ENCODE data around the gene GRK2. TPM values are rescaled to one million over a fixed set of nuclear protein-coding genes. Genes with fewer than 3 reads are reported as not detected.

Gene GRK2
- total and polyA plus RNA-seq, 2 of the 8 experiments (the other 6 are each of a cell fraction or from before 2014, with no cell fraction given), result 47.3 to 49.7 TPM

GRCh38 chr11:67261640-67261945 is 4.7 kb upstream of the GRK2 start:
- H2AK5ac ChIP-seq (ENCODE audit: low read depth, low read length), result no peak overlapping the region
- H3K4me2 ChIP-seq (ENCODE audit: insufficient read depth in 1 of 2, low read depth in 2 of 2, low read length in 2 of 2), result peak overlapping the region; percentile 91 to 97
- H2AFZ ChIP-seq (ENCODE audit: low read length), result no peak overlapping the region
- H4K91ac ChIP-seq (replicated peaks; ENCODE audit: insufficient read length, low read length), result no peak overlapping the region
- no peak overlapping the region for H2BK5ac ChIP-seq (ENCODE audit: low read depth, low read length)
- CTCF ChIA-PET (ENCODE audit: partially characterized antibody), result interaction anchor here (0.8 to 13.0 kb wide), 40 partner anchors 9 to 1038 kb away, joined by 3 to 186 read pairs (median 4); partner anchors contain the start of genes ANKRD13D, CLCF1, POLD4 and PPP1CA
- peaks cover 0 to 3% of the 10 kb centered on the region in 2 experiments for H4K20me1 ChIP-seq (replicated peaks in 1 of 2; ENCODE audit: control insufficient read depth in 1 of 2, insufficient read depth in 2 of 2, low read length in 2 of 2)
- H3K36me3 ChIP-seq (ENCODE audit: control insufficient read depth in 2 of 4, insufficient read depth in 4 of 4, low read length in 3 of 4), result peaks cover under 1 to 6% (median 3%) of the 10 kb centered on the region in 4 experiments; a peak in 6 of 8 replicates
- no peaks in the 10 kb centered on the region for H3K79me1 ChIP-seq (ENCODE audit: low read depth, low read length)
- H3K56ac ChIP-seq (replicated peaks; ENCODE audit: insufficient read length, low read depth, low read length), result no peak overlapping the region
- no peak overlapping the region for H3K9ac ChIP-seq (replicated peaks in 1 of 4; ENCODE audit: extremely low read depth in 1 of 4, low read depth in 3 of 4, low read length in 3 of 4)
- WGBS, 2 experiments (ENCODE audit: extremely low coverage in 1 of 2, insufficient coverage in 1 of 2, insufficient read length in 1 of 2, insufficient replicate concordance in 2 of 2, low coverage in 1 of 2, low lambda C conversion rate in 2 of 2, missing lambda C conversion rate in 1 of 2), result 16% methylated on average over 11 of the region's 18 CpGs; no CpG with 5 or more reads in 1 of the 2 experiments
- peaks cover 0 to 3% (median 0%) of the 10 kb centered on the region in 4 experiments; a peak in 5 of 7 replicates for H3K27me3 ChIP-seq (replicated peaks in 1 of 4; ENCODE audit: control insufficient read depth in 3 of 4, extremely low read depth in 1 of 4, insufficient read depth in 3 of 4, low read length in 3 of 4)
- no peaks in the 10 kb centered on the region; the same call in 1 of the 2 replicates for H3K23me2 ChIP-seq (ENCODE audit: low read depth, low read length)
- H3K79me2 ChIP-seq (ENCODE audit: control insufficient read depth in 1 of 2, insufficient read depth in 2 of 2, low read length in 2 of 2), result no peaks in the 10 kb centered on the region
- H3K27ac ChIP-seq (ENCODE audit: low read depth, low read length), result no peak overlapping the region
- peak overlapping the region; percentile 57 for H3K4ac ChIP-seq (replicated peaks; ENCODE audit: insufficient read length, low read depth, low read length)
- peak overlapping the region; percentile 60; the same call in 1 of the 2 replicates for H3K18ac ChIP-seq (ENCODE audit: extremely low read depth, low read length)
- H2BK15ac ChIP-seq (ENCODE audit: low read length), result no peak overlapping the region
- peaks cover 0 to 16% (median 14%) of the 10 kb centered on the region in 4 experiments; a peak in 6 of 7 replicates for H3K4me1 ChIP-seq (replicated peaks in 1 of 4; ENCODE audit: control insufficient read depth in 3 of 4, insufficient read depth in 4 of 4, low read length in 3 of 4)
- no peak overlapping the region; the same call in 1 of the 2 replicates for H4K8ac ChIP-seq (ENCODE audit: extremely low read depth, insufficient read depth, low read length)
- no peak for TF ChIP-seq ATF3 (IDR thresholded peaks at IDR 0.05; ENCODE audit: insufficient read depth, low read depth, low read length)
- TF ChIP-seq CTCF (IDR thresholded peaks at IDR 0.05; ENCODE audit: control extremely low read depth in 1 of 3, insufficient read depth in 1 of 3, low read depth in 1 of 3, low read length in 3 of 3), result peak; percentile 20 to 30 (median 28); a peak in 3 of 4 replicates
- TF ChIP-seq KDM1A (IDR thresholded peaks at IDR 0.05; ENCODE audit: borderline replicate concordance, low read length), result peak; percentile 45; the same call in 1 of the 2 replicates
- peak overlapping the region; percentile 9 to 56 (median 34); a peak in 7 of 8 replicates for H3K4me3 ChIP-seq (ENCODE audit: extremely low read depth in 1 of 4, insufficient read depth in 2 of 4, low read depth in 3 of 4, low read length in 4 of 4)
- H3K14ac ChIP-seq (ENCODE audit: insufficient read length), result no peak overlapping the region
- H2BK12ac ChIP-seq (ENCODE audit: low read depth, low read length), result no peak overlapping the region
- H2BK20ac ChIP-seq (ENCODE audit: low read length), result no peak overlapping the region
- no peaks in the 10 kb centered on the region for H3K9me3 ChIP-seq (ENCODE audit: insufficient read depth in 2 of 2, low read depth in 1 of 2, low read length in 1 of 2)
- FAIRE-seq, result no peak
- DNase-seq (ENCODE audit: low read depth in 1 of 2, low spot score in 2 of 2), result no peak
- no peak overlapping the region for H3K23ac ChIP-seq (ENCODE audit: insufficient read length)
- no peak overlapping the region for H2BK120ac ChIP-seq (replicated peaks; ENCODE audit: low read depth, low read length)
- POLR2A ChIA-PET (ENCODE audit: partially characterized antibody), result interaction anchor here (0.6 to 2.4 kb wide), 14 partner anchors 9 to 182 kb away, joined by 3 to 24 read pairs (median 4); partner anchors contain the start of gene ANKRD13D
- no peak overlapping the region for H4K5ac ChIP-seq (ENCODE audit: insufficient read length, low read depth, low read length)

Measured in H1 (cell line).